Measurements from ENCODE around the gene LRP4. TPM values are rescaled to one million over a fixed set of nuclear protein-coding genes. Genes with fewer than 3 reads are reported as not detected.
"Not testable (repeated sequence)": the region's sequence is repeated elsewhere in the genome, so short reads cannot be mapped to it uniquely, and the experiment has no call there.

The LRP4 gene
- polyA plus RNA-seq, 3 donors: not detected

DNA sequence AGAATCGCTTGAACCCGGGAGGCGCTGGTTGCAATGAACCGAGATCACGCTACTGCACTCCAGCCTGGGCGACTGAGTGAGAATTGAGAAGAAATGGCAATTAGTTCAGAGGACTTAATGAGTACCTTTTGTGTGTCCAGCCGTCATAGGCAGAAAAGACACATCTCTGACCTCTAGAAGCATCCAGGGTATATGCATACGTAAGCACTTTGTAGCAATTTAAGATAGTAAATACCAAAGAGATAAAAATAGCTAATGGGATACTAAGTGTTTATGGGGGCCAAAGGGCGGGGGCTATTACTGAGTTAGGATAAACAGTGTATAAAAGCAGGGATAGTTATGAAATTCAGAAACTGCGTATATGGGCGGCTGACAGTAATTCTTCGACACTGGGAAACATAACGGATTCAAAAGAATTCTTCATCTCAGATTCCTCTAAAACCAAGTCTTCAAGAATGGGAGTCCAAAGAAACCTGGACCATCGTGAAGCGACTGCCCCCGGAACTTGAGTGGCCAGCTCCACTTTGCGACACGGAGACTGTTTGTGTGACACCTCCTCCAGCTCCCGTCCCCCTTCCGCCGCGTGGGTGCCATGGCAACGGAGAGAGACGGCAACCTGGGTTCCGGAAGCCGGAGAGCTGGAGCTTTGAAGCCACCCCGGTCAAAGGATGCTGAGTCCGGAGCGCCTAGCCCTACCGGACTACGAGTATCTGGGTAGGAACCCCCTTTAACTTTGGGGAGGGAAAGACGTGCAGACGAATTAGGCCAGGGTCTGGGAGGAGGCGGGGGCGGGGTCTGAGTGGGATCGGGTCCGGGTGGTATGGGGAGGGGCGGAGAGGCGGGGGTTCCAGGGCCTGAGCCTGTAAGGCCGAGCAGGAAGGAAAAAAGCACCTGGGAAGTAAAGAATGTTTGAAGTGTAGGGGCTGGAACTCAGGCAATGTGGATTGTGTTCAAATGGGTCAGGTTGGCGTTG, 18.1 kb upstream of the LRP4 start, which contains the start of gene CSTPP1:
CSTPP1 (plus strand) TSS at position 624 of the 973 bp plus-strand sequence; CDS start at position 669, 45 bp downstream.
- TF ChIP-seq, protein P1, sequence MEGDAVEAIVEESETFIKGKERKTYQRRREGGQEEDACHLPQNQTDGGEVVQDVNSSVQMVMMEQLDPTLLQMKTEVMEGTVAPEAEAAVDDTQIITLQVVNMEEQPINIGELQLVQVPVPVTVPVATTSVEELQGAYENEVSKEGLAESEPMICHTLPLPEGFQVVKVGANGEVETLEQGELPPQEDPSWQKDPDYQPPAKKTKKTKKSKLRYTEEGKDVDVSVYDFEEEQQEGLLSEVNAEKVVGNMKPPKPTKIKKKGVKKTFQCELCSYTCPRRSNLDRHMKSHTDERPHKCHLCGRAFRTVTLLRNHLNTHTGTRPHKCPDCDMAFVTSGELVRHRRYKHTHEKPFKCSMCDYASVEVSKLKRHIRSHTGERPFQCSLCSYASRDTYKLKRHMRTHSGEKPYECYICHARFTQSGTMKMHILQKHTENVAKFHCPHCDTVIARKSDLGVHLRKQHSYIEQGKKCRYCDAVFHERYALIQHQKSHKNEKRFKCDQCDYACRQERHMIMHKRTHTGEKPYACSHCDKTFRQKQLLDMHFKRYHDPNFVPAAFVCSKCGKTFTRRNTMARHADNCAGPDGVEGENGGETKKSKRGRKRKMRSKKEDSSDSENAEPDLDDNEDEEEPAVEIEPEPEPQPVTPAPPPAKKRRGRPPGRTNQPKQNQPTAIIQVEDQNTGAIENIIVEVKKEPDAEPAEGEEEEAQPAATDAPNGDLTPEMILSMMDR (IDR thresholded peaks at IDR 0.05): no peak
- peak within 1 kb of the TSS in 1 of 2 donors; percentile 37 for H3K27ac ChIP-seq (ENCODE audit: low read depth in 1 of 2, low read length in 2 of 2)
- no peaks in the 10 kb centered on the region for H3K36me3 ChIP-seq (replicated peaks in 1 of 2; ENCODE audit: control insufficient read depth in 1 of 2, insufficient read depth in 2 of 2, low read length in 2 of 2)
- H2AFZ ChIP-seq (ENCODE audit: insufficient read depth, low read depth, low read length, poor library complexity, severe bottlenecking): peak within 1 kb of the TSS; percentile 93
- peak; percentile 81 to 90 (median 87) for DNase-seq
- Mint-ChIP-seq H3K27ac (peak within 1 kb of the TSS in 6 of 7 donors; percentile 70 to 91 (median 84)), H3K27me3 (ENCODE audit: low read depth in 3 of 3) (peaks cover 0 to 2% (median 2%) of the 10 kb centered on the region in 3 donors), H3K4me3 (peak within 1 kb of the TSS; percentile 91 to 97), H3K4me1 (peaks cover 13% of the 10 kb centered on the region), H3K36me3 (peaks cover 3 to 4% of the 10 kb centered on the region in 2 donors), H3K9me3 (no peaks in the 10 kb centered on the region)
- peak within 1 kb of the TSS; percentile 61 for H3K9ac ChIP-seq (ENCODE audit: insufficient read depth, low read length, poor library complexity, severe bottlenecking)
- peaks cover 10 to 12% of the 10 kb centered on the region in 2 donors for H3K4me1 ChIP-seq (ENCODE audit: control insufficient read depth in 1 of 2, insufficient read depth in 2 of 2, low read length in 2 of 2)
- H3K9me3 ChIP-seq (replicated peaks in 1 of 2; ENCODE audit: control insufficient read depth in 1 of 2, insufficient read depth in 1 of 2, low read length in 2 of 2): no peaks in the 10 kb centered on the region
- intact Hi-C loops (cut with micrococcal nuclease): loop anchor here in 1 of 2 donors (5.0 to 10.0 kb wide), 2 partner anchors 234 to 308 kb away; partner anchors contain the start of genes ACP2, ARHGAP1 and ZNF408
- H3K27me3 ChIP-seq (ENCODE audit: control insufficient read depth in 2 of 2, insufficient read depth in 2 of 2, low read length in 2 of 2): no peaks in the 10 kb centered on the region
- no peaks in the 10 kb centered on the region for H4K20me1 ChIP-seq (ENCODE audit: insufficient read depth, low read length)
- peak within 1 kb of the TSS; percentile 44 to 85 (median 52) for H3K4me3 ChIP-seq (replicated peaks in 1 of 3; ENCODE audit: low read depth in 2 of 3, low read length in 3 of 3)
- WGBS (ENCODE audit: insufficient coverage): 11% methylated on average over 32 of the region's 41 CpGs
- peak within 1 kb of the TSS; percentile 83 for H3K4me2 ChIP-seq (replicated peaks; ENCODE audit: extremely low read depth, low read length, poor library complexity, severe bottlenecking)
- no peaks in the 10 kb centered on the region for H3K79me2 ChIP-seq (ENCODE audit: insufficient read depth, low read length)

- H3K4me1 ChIP-seq (ENCODE audit: control insufficient read depth in 1 of 2, insufficient read depth in 2 of 2, low read length in 2 of 2): no peaks in the 10 kb centered on the region
- H2AFZ ChIP-seq (ENCODE audit: insufficient read depth, low read depth, low read length, poor library complexity, severe bottlenecking): no peak overlapping the region
- no peaks in the 10 kb centered on the region for H3K27me3 ChIP-seq (ENCODE audit: control insufficient read depth in 2 of 2, insufficient read depth in 2 of 2, low read length in 2 of 2)
- peaks cover 4% of the 10 kb centered on the region for H3K4me1 Mint-ChIP-seq
- no peaks in the 10 kb centered on the region for H3K36me3 Mint-ChIP-seq
- no peak overlapping the region for H3K27ac ChIP-seq (ENCODE audit: low read depth in 1 of 2, low read length in 2 of 2)
- no peak overlapping the region for H3K4me3 ChIP-seq (replicated peaks in 1 of 3; ENCODE audit: low read depth in 2 of 3, low read length in 3 of 3)
- H3K9me3 Mint-ChIP-seq: peaks cover 0 to 11% (median 4%) of the 10 kb centered on the region in 7 donors
- no peaks in the 10 kb centered on the region for H4K20me1 ChIP-seq (ENCODE audit: insufficient read depth, low read length)
- no peak overlapping the region for H3K4me3 Mint-ChIP-seq
- no peaks in the 10 kb centered on the region for H3K79me2 ChIP-seq (ENCODE audit: insufficient read depth, low read length)
- intact Hi-C loops (cut with micrococcal nuclease): loop anchor here (5.0 to 10.0 kb wide), 2 partner anchors 315 to 317 kb away; partner anchors contain the start of gene ACP2 (in 2 of the 2)
- H3K36me3 ChIP-seq (replicated peaks in 1 of 2; ENCODE audit: control insufficient read depth in 1 of 2, insufficient read depth in 2 of 2, low read length in 2 of 2): no peaks in the 10 kb centered on the region
- no peaks in the 10 kb centered on the region for H3K9me3 ChIP-seq (replicated peaks in 1 of 2; ENCODE audit: control insufficient read depth in 1 of 2, insufficient read depth in 1 of 2, low read length in 2 of 2)
- TF ChIP-seq, protein P1 (IDR thresholded peaks at IDR 0.05): no peak
- WGBS (ENCODE audit: insufficient coverage): 71% methylated on average over 1 of the region's 1 CpG
- peaks cover 1 to 4% (median 3%) of the 10 kb centered on the region in 3 donors for H3K27me3 Mint-ChIP-seq (ENCODE audit: low read depth in 3 of 3)
- no peak overlapping the region for H3K27ac Mint-ChIP-seq
- no peak overlapping the region for H3K9ac ChIP-seq (ENCODE audit: insufficient read depth, low read length, poor library complexity, severe bottlenecking)
- peak in 2 of 3 donors; percentile 14 to 48 for DNase-seq
- no peak overlapping the region for H3K4me2 ChIP-seq (replicated peaks; ENCODE audit: extremely low read depth, low read length, poor library complexity, severe bottlenecking)
Observed at GRCh38 chr11:46930089-46930488, 11.7 kb upstream of the LRP4 start.

DNA sequence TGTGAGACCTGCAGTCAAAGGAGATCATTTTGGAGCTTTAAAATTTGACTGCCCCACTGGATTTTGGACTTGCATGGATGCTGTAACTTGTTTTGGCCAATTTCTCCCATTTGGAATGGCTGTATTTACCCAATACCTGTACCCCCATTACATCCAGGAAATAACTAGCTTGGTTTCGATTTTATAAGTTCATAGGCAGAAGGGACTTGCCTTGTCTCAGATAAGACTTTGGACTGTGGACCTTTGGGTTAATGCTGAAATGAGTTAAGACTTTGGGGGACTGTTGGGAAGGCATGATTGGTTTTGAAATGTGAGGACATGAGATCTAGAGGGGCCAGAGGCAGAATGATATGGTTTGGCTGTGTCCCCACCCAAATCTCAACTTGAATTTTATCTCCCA, 10.4 kb upstream of the LRP4 start:
- H3K4me3 Mint-ChIP-seq; H3K4me1 ChIP-seq (ENCODE audit: control insufficient read depth in 1 of 2, insufficient read depth in 2 of 2, low read length in 2 of 2); DNase-seq; H3K27me3 Mint-ChIP-seq (ENCODE audit: low read depth in 3 of 3); H3K9me3 ChIP-seq (replicated peaks in 1 of 2; ENCODE audit: control insufficient read depth in 1 of 2, insufficient read depth in 1 of 2, low read length in 2 of 2); H3K27me3 ChIP-seq (ENCODE audit: control insufficient read depth in 2 of 2, insufficient read depth in 2 of 2, low read length in 2 of 2); H3K4me1 Mint-ChIP-seq; H4K20me1 ChIP-seq (ENCODE audit: insufficient read depth, low read length); H3K36me3 ChIP-seq (replicated peaks in 1 of 2; ENCODE audit: control insufficient read depth in 1 of 2, insufficient read depth in 2 of 2, low read length in 2 of 2); H3K9ac ChIP-seq (ENCODE audit: insufficient read depth, low read length, poor library complexity, severe bottlenecking); H3K36me3 Mint-ChIP-seq; intact Hi-C loops (cut with micrococcal nuclease); H2AFZ ChIP-seq (ENCODE audit: insufficient read depth, low read depth, low read length, poor library complexity, severe bottlenecking); H3K27ac Mint-ChIP-seq; H3K4me2 ChIP-seq (replicated peaks; ENCODE audit: extremely low read depth, low read length, poor library complexity, severe bottlenecking); H3K79me2 ChIP-seq (ENCODE audit: insufficient read depth, low read length); H3K4me3 ChIP-seq (replicated peaks in 1 of 3; ENCODE audit: low read depth in 2 of 3, low read length in 3 of 3); H3K27ac ChIP-seq (ENCODE audit: low read depth in 1 of 2, low read length in 2 of 2): not testable (repeated sequence)
- WGBS (ENCODE audit: insufficient coverage): no CpG with 5 or more reads among the region's 1 CpG
- peaks cover 0 to 11% (median 4%) of the 10 kb centered on the region in 7 donors for H3K9me3 Mint-ChIP-seq

All from CD14-positive monocyte (primary cell).